H9 (cell line): Measurements from ENCODE around the gene GSX2. TPM values are rescaled to one million over a fixed set of nuclear protein-coding genes. Genes with fewer than 3 reads are reported as not detected.

Experiments
- DNase-seq: peaks from one replicate; pipeline ENCODE4 v3.0.0-alpha.2; 2017
- H2AFZ ChIP-seq: one replicate; pipeline ENCODE4 v1.6.1; 2013; ENCODE audit warnings: mild to moderate bottlenecking, low read length, control low read depth, moderate library complexity
- H2AK5ac ChIP-seq: 2 replicates; pipeline ENCODE4 v1.6.1; 2013; ENCODE audit warnings: low read length, control low read depth, mixed read lengths; ENCODE audit not compliant: insufficient read length
- H2BK120ac ChIP-seq: one replicate; pipeline ENCODE4 v1.6.1; 2013; ENCODE audit warnings: low read depth, mild to moderate bottlenecking, low read length, control low read depth, inconsistent platforms; ENCODE audit not compliant: poor library complexity, severe bottlenecking
- H2BK12ac ChIP-seq: 2 replicates; pipeline ENCODE4 v1.6.1; 2013; ENCODE audit warnings: low read length, control low read depth, mixed read lengths, low read depth; ENCODE audit not compliant: insufficient read length
- H2BK15ac ChIP-seq: 2 replicates; pipeline ENCODE4 v1.6.1; 2013; ENCODE audit warnings: low read depth, low read length, control low read depth
- H2BK20ac ChIP-seq: one replicate; pipeline ENCODE4 v1.6.1; 2013; ENCODE audit warnings: low read depth, mild to moderate bottlenecking, low read length, control low read depth, inconsistent platforms; ENCODE audit not compliant: poor library complexity, severe bottlenecking
- H2BK5ac ChIP-seq: 2 replicates; pipeline ENCODE4 v1.6.1; 2013; ENCODE audit warnings: low read length, control low read depth, mixed read lengths; ENCODE audit not compliant: insufficient read length
- H3K14ac ChIP-seq: 2 replicates; pipeline ENCODE4 v1.6.1; 2013; ENCODE audit warnings: low read length, control low read depth; ENCODE audit not compliant: insufficient read depth
- H3K18ac ChIP-seq: 2 replicates; pipeline ENCODE4 v1.6.1; 2013; ENCODE audit warnings: low read depth, mild to moderate bottlenecking, mixed read lengths, low read length, control low read depth; ENCODE audit not compliant: insufficient read length
- H3K23ac ChIP-seq: 2 replicates; pipeline ENCODE4 v1.6.1; 2013; ENCODE audit warnings: low read length, control low read depth, mixed read lengths, low read depth; ENCODE audit not compliant: insufficient read length
- H3K23me2 ChIP-seq: 2 replicates; pipeline ENCODE4 v1.6.1; 2013; ENCODE audit warnings: low read depth, mild to moderate bottlenecking, mixed read lengths, low read length, control low read depth; ENCODE audit not compliant: insufficient read length, poor library complexity, severe bottlenecking
- H3K27ac ChIP-seq: 2 replicates; pipeline ENCODE4 v1.5.1; 2013; ENCODE audit warnings: low read length, control low read depth, mixed read lengths, low read depth; ENCODE audit not compliant: insufficient read length
- H3K27me3 ChIP-seq: 2 replicates; pipeline ENCODE4 v1.6.1; 2013; ENCODE audit warnings: low read length, control low read depth, inconsistent platforms; ENCODE audit not compliant: insufficient read depth
- H3K4ac ChIP-seq: 2 replicates; pipeline ENCODE4 v1.6.1; 2013; ENCODE audit warnings: low read depth, mild to moderate bottlenecking, control low read depth, inconsistent platforms, low read length, moderate library complexity
- H3K4me1 ChIP-seq: 2 replicates; pipeline ENCODE4 v1.6.1; 2013; ENCODE audit warnings: low read length, control low read depth, inconsistent platforms; ENCODE audit not compliant: insufficient read depth
- H3K4me2 ChIP-seq: 2 replicates; pipeline ENCODE4 v1.6.1; 2013; ENCODE audit warnings: low read length, control low read depth, mixed read lengths; ENCODE audit not compliant: insufficient read length, insufficient read depth
- H3K56ac ChIP-seq: 2 replicates; pipeline ENCODE4 v1.6.1; 2013; ENCODE audit warnings: low read depth, mild to moderate bottlenecking, mixed read lengths, low read length, control low read depth; ENCODE audit not compliant: insufficient read length
- H3K79me1 ChIP-seq: 2 replicates; pipeline ENCODE4 v1.6.1; 2013; ENCODE audit warnings: low read depth, mild to moderate bottlenecking, moderate library complexity, low read length, control low read depth, inconsistent platforms; ENCODE audit not compliant: insufficient read depth, poor library complexity, severe bottlenecking
- H3K79me2 ChIP-seq: 2 replicates; pipeline ENCODE4 v1.6.1; 2013; ENCODE audit warnings: low read length, control low read depth, inconsistent platforms; ENCODE audit not compliant: insufficient read depth
- H3K9ac ChIP-seq: 2 replicates; pipeline ENCODE4 v1.6.1; 2013; ENCODE audit warnings: low read length, control low read depth, mixed read lengths; ENCODE audit not compliant: insufficient read length; ENCODE audit errors: extremely low read depth
- H3K9me3 ChIP-seq: one replicate; pipeline ENCODE4 v1.6.1; 2013; ENCODE audit warnings: low read depth, low read length, inconsistent platforms; ENCODE audit not compliant: control insufficient read depth
- H3T11ph ChIP-seq: one replicate; pipeline ENCODE4 v1.6.1; 2013; ENCODE audit warnings: mild to moderate bottlenecking, low read length, control low read depth, inconsistent platforms
- H4K20me1 ChIP-seq: one replicate; pipeline ENCODE4 v1.6.1; 2013; ENCODE audit not compliant: control insufficient read depth, insufficient read length, insufficient read depth
- H4K5ac ChIP-seq: 2 replicates; pipeline ENCODE4 v1.6.1; 2013; ENCODE audit warnings: low read depth, mild to moderate bottlenecking, mixed read lengths, low read length, control low read depth; ENCODE audit not compliant: insufficient read length
- H4K8ac ChIP-seq: replicated peaks from 2 replicates; pipeline ENCODE4 v1.6.1; 2013; ENCODE audit warnings: low read length, control low read depth, mixed read lengths, low read depth; ENCODE audit not compliant: insufficient read length
- H4K91ac ChIP-seq: 2 replicates; pipeline ENCODE4 v1.6.1; 2013; ENCODE audit warnings: low read depth, mild to moderate bottlenecking, moderate library complexity, mixed read lengths, low read length, control low read depth; ENCODE audit not compliant: insufficient read length
- H3K27ac Mint-ChIP-seq, 3 experiments: 2 replicates in 2 of 3; 3 replicates in 1 of 3; pipeline ENCODE4 v1.8.0; 2020 to 2021; ENCODE audit warnings: mixed read lengths in 3 of 3, mild to moderate bottlenecking in 1 of 3, moderate library complexity in 1 of 3
- H3K27me3 Mint-ChIP-seq: 2 replicates; pipeline ENCODE4 v1.8.0; 2021; ENCODE audit warnings: low read depth, mild to moderate bottlenecking, moderate library complexity, mixed read lengths
- H3K36me3 Mint-ChIP-seq, 3 experiments: 2 replicates in 2 of 3; 3 replicates in 1 of 3; pipeline ENCODE4 v1.8.0; 2020 to 2021; ENCODE audit warnings: low read depth in 3 of 3, mixed read lengths in 3 of 3; ENCODE audit not compliant: insufficient read depth in 1 of 3
- H3K4me1 Mint-ChIP-seq, 2 experiments: 2 replicates each; pipeline ENCODE4 v1.8.0; 2020; ENCODE audit warnings: mixed read lengths in 2 of 2
- H3K4me3 Mint-ChIP-seq, 2 experiments: 2 replicates in 1 of 2; 3 replicates in 1 of 2; pipeline ENCODE4 v1.8.0; 2020 to 2021; ENCODE audit warnings: mild to moderate bottlenecking in 2 of 2, mixed read lengths in 2 of 2, moderate library complexity in 1 of 2
- H3K9me3 Mint-ChIP-seq, 2 experiments: 2 replicates in 1 of 2; 3 replicates in 1 of 2; pipeline ENCODE4 v1.8.0; 2020; ENCODE audit warnings: mild to moderate bottlenecking in 2 of 2, mixed read lengths in 2 of 2, moderate library complexity in 1 of 2
- CTCF ChIP-seq: fragments of 200-600 bp; sonication (generic); conservative IDR thresholded peaks from 3 replicates; pipeline ENCODE4 v1.8.0; 2021; ENCODE audit warnings: antibody characterized with exemption, mild to moderate bottlenecking
- WGBS: extraction: QIAGEN DNeasy Blood & Tissue Kit; methylation state at CpG from one replicate; pipeline ENCODE4 v1.1.7; 2013; ENCODE audit warnings: missing lambda C conversion rate, low lambda C conversion rate, mixed read lengths; ENCODE audit not compliant: insufficient read length; ENCODE audit errors: extremely low coverage; 5-methylcytosine and 5-hydroxymethylcytosine counted together
- total RNA-seq: library from RNA; stranded (reverse); gene quantifications from 2 replicates; pipeline ENCODE4 v1.2.1, GENCODE V29; 2021

Gene GSX2
- total RNA-seq, 1 experiment from 2014 or later: not detected

DNA sequence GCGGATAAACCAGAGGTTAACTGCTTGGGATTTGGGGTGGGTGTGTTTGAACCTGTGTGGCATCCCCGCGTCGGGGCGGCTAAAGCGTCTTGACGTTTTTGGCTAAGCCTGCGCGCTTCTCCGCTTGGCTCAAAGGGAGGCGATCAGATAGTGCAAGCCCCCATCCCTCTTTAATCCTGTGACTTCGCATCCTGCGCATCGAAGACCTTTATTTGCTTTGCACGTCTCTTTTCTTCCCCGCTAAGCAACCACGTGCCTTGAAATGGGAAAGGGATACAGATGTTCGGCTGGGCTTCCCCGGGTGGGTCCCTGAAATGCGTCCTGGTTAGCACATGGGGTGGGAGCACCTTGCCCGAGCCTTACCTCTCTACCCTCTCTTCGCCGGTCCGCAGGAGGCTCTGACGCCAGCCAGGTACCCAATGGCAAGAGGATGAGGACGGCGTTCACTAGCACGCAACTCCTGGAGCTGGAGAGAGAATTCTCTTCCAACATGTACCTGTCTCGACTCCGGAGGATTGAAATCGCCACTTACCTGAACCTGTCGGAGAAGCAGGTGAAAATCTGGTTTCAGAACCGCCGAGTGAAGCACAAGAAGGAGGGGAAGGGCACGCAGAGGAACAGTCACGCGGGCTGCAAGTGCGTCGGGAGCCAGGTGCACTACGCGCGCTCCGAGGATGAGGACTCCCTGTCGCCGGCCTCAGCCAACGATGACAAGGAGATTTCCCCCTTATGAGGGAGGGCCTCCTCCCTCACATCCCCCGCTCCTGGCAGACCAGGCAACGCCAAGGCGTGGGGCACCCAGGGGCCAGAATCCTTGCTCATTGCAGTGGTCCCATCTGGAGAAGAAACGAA lies 1.5 kb downstream of the GSX2 start:
- Mint-ChIP-seq H3K4me3 (peak overlapping the region; percentile 30 to 76), H3K9me3 (peaks cover 0 to 9% of the 10 kb centered on the region in 2 experiments; a peak in 1 of 5 replicates), H3K4me1 (peaks cover 42 to 77% of the 10 kb centered on the region in 2 experiments), H3K27me3 (peaks cover 100% of the 10 kb centered on the region), H3K27ac (no peak overlapping the region), H3K36me3 (0 out of 7 replicates have a peak, but pooled peaks cover 0 to 3% (median 0%) of the 10 kb centered on the region in 3 experiments)
- no peak overlapping the region for H3K14ac ChIP-seq
- TF ChIP-seq CTCF: no peak
- no peaks in the 10 kb centered on the region for H3K79me1 ChIP-seq
- H2AFZ ChIP-seq: no peak overlapping the region
- DNase-seq: peak; percentile 64
- H2BK20ac ChIP-seq: no peak overlapping the region
- H2BK120ac ChIP-seq: no peak overlapping the region
- no peak overlapping the region for H2BK5ac ChIP-seq
- no peak overlapping the region for H3K23ac ChIP-seq
- no peak overlapping the region for H3T11ph ChIP-seq
- H3K9me3 ChIP-seq: no peaks in the 10 kb centered on the region
- peaks cover 89% of the 10 kb centered on the region for H3K27me3 ChIP-seq
- no peak overlapping the region for H3K56ac ChIP-seq
- no peak overlapping the region for H4K91ac ChIP-seq
- no peak overlapping the region for H3K9ac ChIP-seq
- H4K20me1 ChIP-seq: no peaks in the 10 kb centered on the region
- no peaks in the 10 kb centered on the region for H3K79me2 ChIP-seq
- H3K4me2 ChIP-seq: peak overlapping the region; percentile 20
- H4K5ac ChIP-seq: no peak overlapping the region
- no peak overlapping the region for H2AK5ac ChIP-seq
- H2BK15ac ChIP-seq: no peak overlapping the region
- H3K4ac ChIP-seq: no peak overlapping the region
- no peak overlapping the region for H4K8ac ChIP-seq
- H2BK12ac ChIP-seq: no peak overlapping the region
- no CpG with 5 or more reads among the region's 50 CpGs for WGBS
- peaks cover 3% of the 10 kb centered on the region; the same call in 1 of the 2 replicates for H3K4me1 ChIP-seq
- no peak overlapping the region for H3K27ac ChIP-seq
- no peak overlapping the region for H3K18ac ChIP-seq
- peaks cover 27% of the 10 kb centered on the region for H3K23me2 ChIP-seq
